Stimulated activated CD8-positive, alpha-beta memory T cell treated with anti-CD3 and anti-CD28 coated beads, Interleukin-7, amount 100 ng/mL, for 24 hours (primary cell): Measurements from ENCODE around the gene CABYR.
"Not testable (repeated sequence)": the region's sequence is repeated elsewhere in the genome, so short reads cannot be mapped to it uniquely, and the experiment has no call there.

Experiments used
- DNase-seq: peaks from one replicate; pipeline ENCODE4 v3.0.0-alpha.2; 2020; ENCODE audit warnings: low read depth

The CABYR gene

GRCh38 chr18:24128700-24129099 is 10.2 kb upstream of the CABYR start:
- DNase-seq = no peak

GRCh38 chr18:24130494-24130893 is 8.4 kb upstream of the CABYR start:
- no peak for DNase-seq

GRCh38 chr18:24136967-24137373 is 1.9 kb upstream of the CABYR start:
- DNase-seq = no peak

- no peak for DNase-seq
These were observed 463 bp upstream of the CABYR start for GRCh38 chr18:24138409-24138788.

GRCh38 chr18:24140697-24141096 is 1.8 kb downstream of the CABYR start:
- no peak for DNase-seq

- DNase-seq = no peak
These were observed 3.5 kb downstream of the CABYR start for GRCh38 chr18:24142376-24142775.

- DNase-seq = not testable (repeated sequence)
These were observed 10.7 kb downstream of the CABYR start for GRCh38 chr18:24149591-24149990.

GRCh38 chr18:24153397-24153796 is 14.5 kb downstream of the CABYR start:
- DNase-seq = no peak

- no peak for DNase-seq
These were observed 19.0 kb downstream of the CABYR start for GRCh38 chr18:24157855-24158254.

- no peak for DNase-seq
These were observed 21.2 kb downstream of the CABYR start for GRCh38 chr18:24160086-24160485.

- no peak for DNase-seq
These were observed 22.4 kb downstream of the CABYR start for GRCh38 chr18:24161304-24161703.

GRCh38 chr18:24168496-24168895 is 29.6 kb downstream of the CABYR start:
- DNase-seq = no peak

- DNase-seq = no peak
These were observed 31.5 kb downstream of the CABYR start for GRCh38 chr18:24170360-24170759.

GRCh38 chr18:24173997-24174396 is 35.1 kb downstream of the CABYR start:
- no peak for DNase-seq

- DNase-seq = peak; percentile 21
These were observed 38.0 kb downstream of the CABYR start for GRCh38 chr18:24176727-24177416.

- no peak for DNase-seq
These were observed 38.8 kb downstream of the CABYR start for GRCh38 chr18:24177499-24178133.

GRCh38 chr18:24180048-24180447 is 41.2 kb downstream of the CABYR start:
- no peak for DNase-seq

- no peak for DNase-seq
These were observed 42.9 kb downstream of the CABYR start for GRCh38 chr18:24181806-24182205.

- no peak for DNase-seq
These were observed 46.9 kb downstream of the CABYR start for GRCh38 chr18:24185805-24186204.

- DNase-seq = no peak
These were observed 48.2 kb downstream of the CABYR start for GRCh38 chr18:24187049-24187448.

GRCh38 chr18:24187689-24188088 is 48.8 kb downstream of the CABYR start:
- DNase-seq = no peak

- DNase-seq = no peak
These were observed 49.3 kb downstream of the CABYR start for GRCh38 chr18:24188120-24188519.

- DNase-seq = no peak
These were observed 50.2 kb downstream of the CABYR start for GRCh38 chr18:24189007-24189528.
